Measurements from ENCODE around the gene IL34.

- TF ChIP-seq POLR2A (IDR thresholded peaks at IDR 0.05; ENCODE audit: low read depth, low read length) (no peak), POLR2AphosphoS5 (IDR thresholded peaks at IDR 0.05; ENCODE audit: low read depth, low read length) (no peak), TAF1 (IDR thresholded peaks at IDR 0.05; ENCODE audit: borderline replicate concordance, low read depth, low read length) (no peak)
These were observed 52.5 kb downstream of the IL34 start for GRCh38 chr16:70698901-70699300.
